Hepatocyte (in vitro differentiated cells): ENCODE data around the gene WDR33. TPM values are rescaled to one million over a fixed set of nuclear protein-coding genes. Genes with fewer than 3 reads are reported as not detected.
"Not testable (repeated sequence)": the region's sequence is repeated elsewhere in the genome, so short reads cannot be mapped to it uniquely, and the experiment has no call there.

ENCODE experiments used
- DNase-seq: peaks from one replicate; pipeline ENCODE4 v3.0.0-alpha.2; 2016; ENCODE audit warnings: low spot score
- H2AFZ ChIP-seq: fragments of 200-600 bp; sonication (generic); 2 replicates; pipeline ENCODE4 v1.6.0; 2016; ENCODE audit warnings: antibody characterized with exemption, mild to moderate bottlenecking
- H3K27ac ChIP-seq: fragments of 200-600 bp; sonication (generic); 2 replicates; pipeline ENCODE4 v1.5.1; 2016; ENCODE audit warnings: mild to moderate bottlenecking
- H3K27me3 ChIP-seq: fragments of 200-600 bp; sonication (generic); 2 replicates; pipeline ENCODE4 v1.6.1; 2016
- H3K36me3 ChIP-seq: fragments of 200-600 bp; sonication (generic); replicated peaks from 2 replicates; pipeline ENCODE4 v1.5.1; 2016; ENCODE audit warnings: low read depth; ENCODE audit not compliant: insufficient read depth
- H3K4me1 ChIP-seq: fragments of 200-600 bp; sonication (generic); 2 replicates; pipeline ENCODE4 v1.5.1; 2016; ENCODE audit warnings: mild to moderate bottlenecking, moderate library complexity; ENCODE audit not compliant: insufficient read depth
- H3K4me2 ChIP-seq: fragments of 200-600 bp; sonication (generic); 2 replicates; pipeline ENCODE4 v1.6.0; 2016
- H3K4me3 ChIP-seq: fragments of 200-600 bp; sonication (generic); 2 replicates; pipeline ENCODE4 v1.5.1; 2016; ENCODE audit warnings: mild to moderate bottlenecking
- H3K79me2 ChIP-seq: fragments of 200-600 bp; sonication (generic); 2 replicates; pipeline ENCODE4 v1.6.0; 2017; ENCODE audit warnings: mild to moderate bottlenecking
- H3K9me2 ChIP-seq: fragments of 200-600 bp; sonication (generic); replicated peaks from 2 replicates; pipeline ENCODE4 v1.6.0; 2017; ENCODE audit warnings: mild to moderate bottlenecking; ENCODE audit not compliant: insufficient read depth
- H3K9me3 ChIP-seq: fragments of 200-600 bp; sonication (generic); 2 replicates; pipeline ENCODE4 v1.5.1; 2016; ENCODE audit warnings: low read depth, mild to moderate bottlenecking
- H4K20me1 ChIP-seq: fragments of 200-600 bp; sonication (generic); 2 replicates; pipeline ENCODE4 v1.6.0; 2016; ENCODE audit warnings: mild to moderate bottlenecking; ENCODE audit not compliant: insufficient read depth, poor library complexity, severe bottlenecking
- EZH2 ChIP-seq: fragments of 200-600 bp; sonication (generic); IDR thresholded peaks from 2 replicates; pipeline ENCODE4 v1.6.1; 2016; ENCODE audit warnings: antibody characterized with exemption, mild to moderate bottlenecking, borderline replicate concordance
- EZH2phosphoT487 ChIP-seq: fragments of 200-600 bp; sonication (generic); IDR thresholded peaks from one replicate; pipeline ENCODE4 v1.6.1; 2018; ENCODE audit warnings: antibody characterized with exemption, mild to moderate bottlenecking, low read depth, moderate library complexity; ENCODE audit not compliant: unreplicated experiment, severe bottlenecking
- WGBS: methylation state at CpG from one replicate; pipeline ENCODE4 v1.1.6; 2016; ENCODE audit warnings: low lambda C conversion rate; ENCODE audit errors: missing lambda C conversion rate; 5-methylcytosine and 5-hydroxymethylcytosine counted together
- polyA plus RNA-seq: library from polyadenylated mRNA; unstranded; fragments of >200 nt; fragmentation: Nextera tagmentation; extraction: Ambion mirVana; gene quantifications from 2 replicates; pipeline ENCODE4 v1.2.1, GENCODE V29; 2016
- total RNA-seq: library from RNA; depleted of rRNA; stranded (reverse); fragments of >200 nt; gene quantifications from 2 replicates; pipeline ENCODE4 v1.2.3, GENCODE V29; 2014
- TF ChIP-seq, protein P1 (sequence below): fragments of 200-600 bp; sonication (generic); IDR thresholded peaks from 2 replicates; pipeline ENCODE4 v1.5.1; 2016; ENCODE audit warnings: antibody characterized with exemption, mild to moderate bottlenecking; ENCODE audit not compliant: poor library complexity

The WDR33 gene
- total and polyA plus RNA-seq, 2 experiments from 2014 or later: 43.3 to 47.5 TPM

DNA sequence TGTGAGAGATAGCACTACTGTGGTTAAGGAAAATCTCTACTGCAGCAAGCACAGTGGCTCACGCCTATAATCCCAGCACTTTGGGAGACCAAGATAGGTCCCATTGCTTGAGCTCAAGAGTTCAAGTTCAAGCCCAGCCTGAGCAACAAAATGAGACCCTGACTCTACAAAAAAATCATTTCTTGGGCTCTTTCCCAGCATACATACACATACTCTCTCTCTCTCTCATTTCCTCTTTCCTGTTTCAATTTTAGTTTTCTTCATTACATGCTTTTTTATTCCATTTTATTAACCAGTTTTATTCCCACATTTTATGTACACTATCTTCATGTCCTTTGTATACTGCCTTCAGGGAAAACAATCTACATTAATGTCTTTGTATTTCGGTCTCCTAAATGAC, 14.6 kb downstream of the WDR33 start:
- peaks cover 100% of the 10 kb centered on the region for H4K20me1 ChIP-seq
- 98% methylated on average over 2 of the region's 2 CpGs for WGBS
- H2AFZ ChIP-seq: no peak overlapping the region
- no peaks in the 10 kb centered on the region for H3K27me3 ChIP-seq
- H3K4me1 ChIP-seq: no peaks in the 10 kb centered on the region
- TF ChIP-seq, protein P1, sequence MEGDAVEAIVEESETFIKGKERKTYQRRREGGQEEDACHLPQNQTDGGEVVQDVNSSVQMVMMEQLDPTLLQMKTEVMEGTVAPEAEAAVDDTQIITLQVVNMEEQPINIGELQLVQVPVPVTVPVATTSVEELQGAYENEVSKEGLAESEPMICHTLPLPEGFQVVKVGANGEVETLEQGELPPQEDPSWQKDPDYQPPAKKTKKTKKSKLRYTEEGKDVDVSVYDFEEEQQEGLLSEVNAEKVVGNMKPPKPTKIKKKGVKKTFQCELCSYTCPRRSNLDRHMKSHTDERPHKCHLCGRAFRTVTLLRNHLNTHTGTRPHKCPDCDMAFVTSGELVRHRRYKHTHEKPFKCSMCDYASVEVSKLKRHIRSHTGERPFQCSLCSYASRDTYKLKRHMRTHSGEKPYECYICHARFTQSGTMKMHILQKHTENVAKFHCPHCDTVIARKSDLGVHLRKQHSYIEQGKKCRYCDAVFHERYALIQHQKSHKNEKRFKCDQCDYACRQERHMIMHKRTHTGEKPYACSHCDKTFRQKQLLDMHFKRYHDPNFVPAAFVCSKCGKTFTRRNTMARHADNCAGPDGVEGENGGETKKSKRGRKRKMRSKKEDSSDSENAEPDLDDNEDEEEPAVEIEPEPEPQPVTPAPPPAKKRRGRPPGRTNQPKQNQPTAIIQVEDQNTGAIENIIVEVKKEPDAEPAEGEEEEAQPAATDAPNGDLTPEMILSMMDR: no peak
- TF ChIP-seq EZH2phosphoT487 (no peak), EZH2 (no peak)
- no peaks in the 10 kb centered on the region for H3K9me2 ChIP-seq
- no peak overlapping the region for H3K27ac ChIP-seq
- no peak overlapping the region for H3K4me2 ChIP-seq
- H3K36me3 ChIP-seq: no peaks in the 10 kb centered on the region
- no peaks in the 10 kb centered on the region for H3K9me3 ChIP-seq
- peaks cover 100% of the 10 kb centered on the region for H3K79me2 ChIP-seq
- DNase-seq: no peak
- no peak overlapping the region for H3K4me3 ChIP-seq

DNA sequence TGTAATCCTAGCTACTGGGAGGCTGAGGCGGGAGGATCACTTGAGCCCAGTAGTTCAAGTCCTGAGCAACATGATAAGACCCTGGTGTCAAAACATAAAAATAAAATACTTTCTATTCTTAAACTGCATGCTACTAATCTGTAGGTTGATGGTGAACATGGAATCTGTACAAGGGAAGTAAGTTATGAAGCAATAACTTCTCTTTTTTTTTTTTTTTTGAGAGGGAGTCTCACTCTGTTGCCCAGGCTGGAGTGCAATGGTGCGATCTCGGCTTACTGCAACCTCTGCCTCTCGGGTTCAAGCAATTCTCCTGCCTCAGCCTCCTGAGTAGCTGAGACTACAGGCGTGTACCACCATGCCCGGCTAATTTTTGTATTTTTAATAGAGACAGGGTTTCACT, 16.1 kb downstream of the WDR33 start:
- H3K27ac ChIP-seq, H3K27me3 ChIP-seq, H2AFZ ChIP-seq, H3K4me2 ChIP-seq, DNase-seq, H3K36me3 ChIP-seq, H3K4me1 ChIP-seq, H3K9me3 ChIP-seq, H3K9me2 ChIP-seq, H3K4me3 ChIP-seq: not testable (repeated sequence)
- 97% methylated on average over 6 of the region's 6 CpGs for WGBS
- peaks cover 100% of the 10 kb centered on the region for H3K79me2 ChIP-seq
- peaks cover 95% of the 10 kb centered on the region for H4K20me1 ChIP-seq

DNA sequence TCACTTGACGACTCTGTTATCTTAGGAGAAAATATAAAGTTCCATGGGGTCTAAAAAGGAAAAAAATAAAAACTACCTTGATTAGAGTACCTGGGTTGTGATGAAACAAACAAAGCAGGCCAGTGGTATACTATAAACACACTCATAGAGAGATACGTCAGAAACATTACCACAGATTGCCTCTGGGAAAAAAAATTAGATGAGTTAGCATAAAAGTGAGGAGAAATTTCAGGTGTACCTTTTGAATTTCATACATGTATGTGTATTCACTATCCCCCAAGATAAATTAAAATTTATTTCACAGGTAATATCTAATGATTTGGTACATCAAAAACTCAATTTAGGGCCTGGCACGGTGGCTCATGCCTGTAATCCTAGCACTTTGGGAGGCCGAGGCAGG, 18.2 kb downstream of the WDR33 start:
- TF ChIP-seq EZH2phosphoT487 (no peak), EZH2 (no peak)
- TF ChIP-seq, protein P1: no peak
- no peaks in the 10 kb centered on the region for H3K36me3 ChIP-seq
- no peak for DNase-seq
- no peaks in the 10 kb centered on the region for H3K9me3 ChIP-seq
- no peaks in the 10 kb centered on the region for H3K4me1 ChIP-seq
- no peaks in the 10 kb centered on the region for H3K27me3 ChIP-seq
- no peak overlapping the region for H3K4me3 ChIP-seq
- 91% methylated on average over 4 of the region's 4 CpGs for WGBS
- no peaks in the 10 kb centered on the region for H3K9me2 ChIP-seq
- H4K20me1 ChIP-seq: peaks cover 74% of the 10 kb centered on the region
- peaks cover 82% of the 10 kb centered on the region for H3K79me2 ChIP-seq
- no peak overlapping the region for H2AFZ ChIP-seq
- H3K4me2 ChIP-seq: no peak overlapping the region
- H3K27ac ChIP-seq: no peak overlapping the region

DNA sequence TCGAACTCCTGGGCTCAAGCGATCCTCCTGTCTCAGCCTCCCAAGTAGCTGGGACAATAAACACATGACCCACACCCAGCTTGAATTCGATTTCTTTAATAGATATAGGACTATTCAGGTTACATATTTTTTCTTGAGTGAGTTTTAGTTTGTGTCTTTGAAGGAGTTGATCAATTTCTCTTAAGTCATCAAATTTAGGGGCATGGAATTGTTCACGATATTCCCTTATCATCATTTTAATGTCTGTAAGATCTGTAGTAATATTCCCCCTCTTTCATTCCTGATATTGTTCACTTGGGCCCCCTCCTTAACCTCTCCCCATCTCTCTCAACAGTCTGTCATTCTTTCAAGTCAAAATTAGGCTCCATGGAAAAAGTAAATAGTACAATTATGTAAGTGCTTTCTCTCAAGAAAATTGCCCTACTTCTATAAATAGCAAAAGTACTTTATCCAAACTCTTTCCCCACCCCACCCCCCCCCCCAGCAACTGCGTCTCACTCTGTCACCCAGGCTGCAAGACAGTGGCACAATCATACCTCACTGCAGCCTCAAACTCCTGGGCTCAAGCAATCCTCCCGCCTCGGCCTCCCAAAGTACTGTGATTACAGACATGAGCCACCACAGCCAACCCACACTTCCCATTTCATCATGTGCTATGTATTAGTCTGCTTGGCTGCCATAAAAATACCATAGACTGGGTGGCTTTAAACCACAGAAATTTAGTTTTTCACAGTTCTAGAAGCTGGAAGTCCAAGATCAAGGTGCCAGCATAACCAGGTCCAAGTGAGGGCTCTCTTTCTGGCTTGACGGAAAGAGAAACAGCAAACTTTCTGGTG, 20.1 kb downstream of the WDR33 start:
- no peaks in the 10 kb centered on the region for H3K9me2 ChIP-seq
- 91% methylated on average over 8 of the region's 8 CpGs for WGBS
- no peaks in the 10 kb centered on the region for H3K9me3 ChIP-seq
- H3K4me3 ChIP-seq: no peak overlapping the region
- no peaks in the 10 kb centered on the region for H3K36me3 ChIP-seq
- H3K4me2 ChIP-seq: no peak overlapping the region
- no peak for DNase-seq
- H3K27ac ChIP-seq: no peak overlapping the region
- H3K79me2 ChIP-seq: peaks cover 70% of the 10 kb centered on the region
- no peaks in the 10 kb centered on the region for H3K27me3 ChIP-seq
- no peak overlapping the region for H2AFZ ChIP-seq
- H3K4me1 ChIP-seq: no peaks in the 10 kb centered on the region
- peaks cover 63% of the 10 kb centered on the region for H4K20me1 ChIP-seq
- TF ChIP-seq EZH2phosphoT487: no peak
